ENCODE measurements around the gene RAD23A.

DNA sequence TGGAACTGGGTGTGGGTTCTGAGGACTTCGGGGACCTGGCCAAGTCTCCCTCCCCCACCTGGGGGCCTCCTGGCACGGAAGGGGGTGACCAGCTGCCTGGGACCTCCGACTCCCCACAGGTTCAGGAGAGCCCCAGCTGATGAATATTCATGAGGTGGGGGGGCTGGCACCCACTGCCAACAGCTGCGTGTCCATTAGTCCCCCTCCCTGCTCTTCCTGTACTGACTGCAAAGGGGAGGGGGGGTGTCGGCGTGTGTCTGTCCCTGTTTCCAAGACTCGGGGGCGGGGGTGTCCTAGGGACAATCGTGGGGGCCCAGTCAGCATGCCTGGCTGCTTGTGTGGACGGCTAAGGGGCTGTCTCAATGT, 39.0 kb downstream of the RAD23A start:
- no peak for TF ChIP-seq CTCF (conservative IDR thresholded peaks at IDR 0.05; ENCODE audit: low read depth, low read length)
- no peak for TF ChIP-seq USF2 (IDR thresholded peaks at IDR 0.05; ENCODE audit: low read depth, low read length)
- no peak for TF ChIP-seq BHLHE40 (IDR thresholded peaks at IDR 0.05; ENCODE audit: low read depth, low read length)

All from IMR-90 (cell line).